T-helper 2 cell treated with Interferon-gamma antibody and Interleukin-4, amounts not matched to agents 100 ng/mL and 5 ng/mL, for 36 hours (primary cell): ENCODE results near the gene TBC1D3E. TPM values are rescaled to one million over a fixed set of nuclear protein-coding genes. Genes with fewer than 3 reads are reported as not detected.
"Not testable (repeated sequence)": the region's sequence is repeated elsewhere in the genome, so short reads cannot be mapped to it uniquely, and the experiment has no call there.

Experiments
- intact Hi-C: fragments of 100-400 bp; cut with micrococcal nuclease; formaldehyde crosslinking; loops from one replicate; pipeline ENCODE4 v1.15.1; 2023
- total RNA-seq: library from RNA; stranded (reverse); gene quantifications from 2 replicates; pipeline ENCODE4 v1.2.3, GENCODE V29; 2022

The TBC1D3E gene
- not detected in 2 replicates for total RNA-seq

- intact Hi-C loops, result not testable (repeated sequence)
Measured at GRCh38 chr17:38127651-38128050, at the start of gene TBC1D3E. TSS of gene TBC1D3E (plus strand) at chr17:38127951. CDS start at chr17:38129496, 1,545 bp downstream.

- intact Hi-C loops, result not testable (repeated sequence)
Measured at GRCh38 chr17:38087344-38087743, 40.4 kb upstream of the TBC1D3E start.

DNA sequence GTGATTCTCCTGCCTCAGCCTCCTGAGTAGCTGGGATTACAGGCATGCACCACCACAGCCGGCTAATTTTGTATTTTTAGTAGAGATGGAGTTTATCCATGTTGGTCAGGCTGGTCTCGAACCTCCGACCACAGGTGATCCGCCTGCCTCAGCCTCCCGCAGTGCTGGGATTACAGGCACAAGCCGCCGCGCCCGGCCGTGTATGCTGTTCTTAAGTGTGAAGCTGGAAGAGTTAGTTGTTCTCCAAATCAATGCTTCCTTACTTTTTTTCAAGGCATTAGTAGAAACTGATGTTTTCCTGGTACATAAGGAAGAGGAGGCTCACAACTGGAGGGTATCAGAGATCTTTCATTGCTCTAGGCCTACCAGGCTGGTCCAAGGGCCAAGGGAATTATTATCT lies 39.6 kb upstream of the TBC1D3E start:
- intact Hi-C loops, result not testable (repeated sequence)

- intact Hi-C loops, result not testable (repeated sequence)
Measured at GRCh38 chr17:38094059-38094694, 33.6 kb upstream of the TBC1D3E start.

- intact Hi-C loops, result not testable (repeated sequence)
Measured at GRCh38 chr17:38099262-38099661, 28.5 kb upstream of the TBC1D3E start.

DNA sequence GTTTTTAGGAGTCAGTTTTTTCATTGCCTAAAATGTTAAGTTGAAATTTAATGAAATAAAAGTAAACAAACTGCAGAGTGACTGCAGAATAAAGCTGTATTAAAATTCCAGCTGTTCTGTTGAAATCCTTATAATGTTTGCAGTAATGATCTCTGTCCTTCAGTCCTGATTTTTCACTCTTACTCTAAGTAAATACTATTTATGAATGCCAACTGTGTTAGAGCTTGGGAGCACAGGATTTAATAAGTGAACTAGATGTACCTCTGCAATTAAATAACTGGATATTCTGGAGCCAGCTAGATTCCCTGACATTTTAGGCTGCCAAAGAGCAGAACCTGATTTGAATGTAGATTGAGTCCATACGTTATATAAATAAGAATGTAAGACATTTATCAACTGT lies 7.9 kb upstream of the TBC1D3E start:
- intact Hi-C loops, result not testable (repeated sequence)

DNA sequence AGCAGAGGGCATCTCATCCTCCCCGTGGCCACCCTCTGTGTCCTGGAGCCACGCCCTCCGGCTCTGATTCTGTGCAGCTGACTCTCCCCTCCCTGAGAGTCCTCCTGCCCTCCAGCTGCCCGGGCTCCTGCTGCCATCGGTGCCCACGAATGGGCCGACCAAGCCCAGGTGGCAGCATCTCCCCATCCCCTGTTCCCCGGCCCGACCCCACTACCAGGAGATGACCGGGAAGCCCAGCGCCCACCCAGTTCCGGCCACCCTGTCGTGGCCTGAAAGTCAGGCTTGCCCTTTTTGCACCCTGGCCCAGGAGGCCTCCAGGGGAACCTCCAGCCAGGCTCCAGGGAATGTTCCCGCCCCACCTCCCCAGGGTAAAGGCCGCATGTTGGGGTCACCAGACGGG lies 7.1 kb downstream of the TBC1D3E start:
- intact Hi-C loops, result not testable (repeated sequence)

Other genes starting within 250 kb of the TBC1D3E start
- gene TBC1D3K, start 203.5 kb upstream of the TBC1D3E start, total RNA-seq, result not detected in 2 replicates
- gene TBC1D3L, start 138.9 kb upstream of the TBC1D3E start, total RNA-seq, result 19.1 and 21.4 TPM in 2 replicates
- 0.50 TPM in 1 of 2 replicates, not detected in the other for gene TBC1D3D, start 124.0 kb upstream of the TBC1D3E start, total RNA-seq
- gene TBC1D3C, start 59.3 kb upstream of the TBC1D3E start, total RNA-seq, result 0.18 TPM in 1 of 2 replicates, not detected in the other
- not detected in 2 replicates for gene TBC1D3, start 64.6 kb downstream of the TBC1D3E start, total RNA-seq
- gene MRPL45, start 169.2 kb downstream of the TBC1D3E start, total RNA-seq, result 33.1 and 33.4 TPM in 2 replicates
- gene GPR179, start 216.0 kb downstream of the TBC1D3E start, total RNA-seq, result not detected in 2 replicates
- 16.7 and 17.4 TPM in 2 replicates for gene SOCS7, start 223.9 kb downstream of the TBC1D3E start, total RNA-seq